Caco-2 (cell line): ENCODE results near the gene CLIC5. TPM values are rescaled to one million over a fixed set of nuclear protein-coding genes. Genes with fewer than 3 reads are reported as not detected.
A peak's percentile ranks its signal among the peaks of the same experiment; 100 is the strongest.

Source experiments
- BruUV-seq: library from RNA; stranded (reverse); fragments of 400-500 nt; replicated peaks from 2 replicates; lab custom pipeline; 2021; lab: Mats Ljungman, UMichigan
- CTCF ChIA-PET: fragments of 300-600 bp; sonication (Branson Sonifier 250); formaldehyde crosslinking; loops from one replicate; lab custom pipeline; 2022; ENCODE audit warnings: antibody characterized with exemption; lab: Charles Lee
- POLR2A ChIA-PET: fragments of 300-600 bp; sonication (Branson Sonifier 250); formaldehyde crosslinking; loops from one replicate; lab custom pipeline; 2022; ENCODE audit warnings: antibody characterized with exemption; lab: Charles Lee
- DNase-seq, 2 experiments: peaks; one replicate each; pipeline versions ENCODE4 v3.0.0 to v3.0.0-alpha.2; 2020 to 2022
- H3K27me3 ChIP-seq: replicated peaks from 2 replicates; pipeline ENCODE4 v1.6.0; 2011; ENCODE audit warnings: low read length; ENCODE audit not compliant: control insufficient read depth, insufficient read depth
- H3K36me3 ChIP-seq: 2 replicates; pipeline ENCODE4 v1.5.1; 2011; ENCODE audit warnings: low read length; ENCODE audit not compliant: control insufficient read depth, insufficient read depth
- H3K4me1 ChIP-seq: fragments of 250-450 bp; sonication (Bioruptor Pico); 2 replicates; pipeline ENCODE4 v1.5.1; 2020; ENCODE audit warnings: mild to moderate bottlenecking
- H3K4me3 ChIP-seq: 2 replicates; pipeline ENCODE4 v1.5.1; 2011; ENCODE audit warnings: low read depth, mild to moderate bottlenecking, control low read depth, low read length
- H3K9me3 ChIP-seq: fragments of 250-450 bp; sonication (Bioruptor Pico); 2 replicates; pipeline ENCODE4 v1.5.1; 2020; ENCODE audit warnings: mild to moderate bottlenecking, moderate library complexity
- H3K27ac Mint-ChIP-seq: one replicate; pipeline ENCODE4 v1.8.0; 2022; ENCODE audit warnings: mixed read lengths; ENCODE audit not compliant: unreplicated experiment
- H3K27me3 Mint-ChIP-seq: one replicate; pipeline ENCODE4 v1.8.0; 2022; ENCODE audit warnings: mixed read lengths; ENCODE audit not compliant: insufficient read depth, unreplicated experiment
- H3K36me3 Mint-ChIP-seq: one replicate; pipeline ENCODE4 v1.8.0; 2022; ENCODE audit warnings: mild to moderate bottlenecking, mixed read lengths; ENCODE audit not compliant: insufficient read depth, unreplicated experiment
- H3K4me1 Mint-ChIP-seq: one replicate; pipeline ENCODE4 v1.8.0; 2022; ENCODE audit warnings: low read depth, mixed read lengths; ENCODE audit not compliant: unreplicated experiment
- H3K4me3 Mint-ChIP-seq: one replicate; pipeline ENCODE4 v1.8.0; 2022; ENCODE audit warnings: mild to moderate bottlenecking, moderate library complexity, mixed read lengths; ENCODE audit not compliant: unreplicated experiment
- H3K9me3 Mint-ChIP-seq: one replicate; pipeline ENCODE4 v1.8.0; 2022; ENCODE audit warnings: mixed read lengths; ENCODE audit not compliant: unreplicated experiment
- CTCF ChIP-seq, 2 experiments: fragments of 200-600 bp in 1 of 2; IDR thresholded peaks; 1 replicate in 1 of 2; 2 replicates in 1 of 2; pipeline versions ENCODE4 v1.5.1 to v1.8.0; 2011 to 2022; ENCODE audit warnings: antibody characterized with exemption in 1 of 2, control low read depth in 1 of 2, inconsistent platforms in 1 of 2, low read depth in 1 of 2, low read length in 1 of 2, mild to moderate bottlenecking in 1 of 2, moderate library complexity in 1 of 2; ENCODE audit not compliant: insufficient read depth in 1 of 2, severe bottlenecking in 1 of 2, unreplicated experiment in 1 of 2
- intact Hi-C: fragments of 100-400 bp; cut with micrococcal nuclease; formaldehyde crosslinking; loops from one replicate; pipeline ENCODE4 v1.10.0; 2022; ENCODE audit not compliant: unreplicated experiment
- total RNA-seq: library from RNA; stranded (reverse); gene quantifications from 2 replicates; pipeline ENCODE4 v1.2.3, GENCODE V29; 2022

CLIC5 gene
- total RNA-seq, 1 experiment from 2014 or later, result 15.1 TPM

DNA sequence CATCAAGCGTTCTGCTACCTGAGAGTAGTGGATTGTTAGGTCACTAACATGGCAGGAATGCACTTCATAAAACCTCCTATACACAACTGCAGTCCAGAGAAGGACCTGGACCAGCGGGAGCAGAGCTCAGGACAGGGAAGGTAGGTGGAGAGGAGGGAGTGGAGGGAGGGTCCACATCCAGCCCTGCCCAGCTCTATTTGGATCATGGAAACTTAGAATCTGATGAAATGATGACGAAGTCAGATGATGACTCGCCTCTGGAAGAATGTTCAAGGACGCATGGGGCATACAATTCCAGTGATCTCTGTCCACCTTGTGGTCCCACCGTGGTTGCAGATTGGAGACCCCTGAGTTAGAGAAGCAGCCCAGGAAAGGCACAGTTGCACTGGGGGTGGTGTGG lies 68.8 kb downstream of the CLIC5 start:
- Mint-ChIP-seq H3K36me3 (peaks cover 21% of the 10 kb centered on the region), H3K9me3 (no peaks in the 10 kb centered on the region), H3K27me3 (no peaks in the 10 kb centered on the region), H3K27ac (peak overlapping the region; percentile 70), H3K4me3 (no peak overlapping the region), H3K4me1 (peaks cover 15% of the 10 kb centered on the region)
- ChIA-PET CTCF (no interaction called here), POLR2A (interaction anchor here (0.7 kb wide), 1 partner anchor 65 kb away, joined by 3 read pairs; no protein-coding TSS in a partner anchor)
- Histone ChIP-seq H3K27me3 (no peaks in the 10 kb centered on the region), H3K36me3 (no peaks in the 10 kb centered on the region), H3K4me1 (peaks cover 17% of the 10 kb centered on the region), H3K4me3 (no peak overlapping the region), H3K9me3 (no peaks in the 10 kb centered on the region)
- intact Hi-C loops, result loop anchor here (2.0 kb wide), 1 partner anchor 16 kb away; no protein-coding TSS in a partner anchor
- no TSS peak for BruUV-seq
- TF ChIP-seq CTCF (IDR thresholded peaks at IDR 0.05; ENCODE audit: insufficient read depth in 1 of 2, low read depth in 1 of 2, low read length in 1 of 2, severe bottlenecking in 1 of 2, unreplicated experiment in 1 of 2), result no peak
- DNase-seq, result no peak

GRCh38 chr6:45946352-45946751 lies 69.3 kb downstream of the CLIC5 start:
- Mint-ChIP-seq H3K4me3 (no peak overlapping the region), H3K4me1 (peaks cover 10% of the 10 kb centered on the region), H3K36me3 (peaks cover 21% of the 10 kb centered on the region), H3K27ac (no peak overlapping the region), H3K9me3 (no peaks in the 10 kb centered on the region), H3K27me3 (no peaks in the 10 kb centered on the region)
- ChIA-PET CTCF (no interaction called here), POLR2A (interaction anchor here (0.7 kb wide), 1 partner anchor 65 kb away, joined by 3 read pairs; no protein-coding TSS in a partner anchor)
- H3K4me1 ChIP-seq, result peaks cover 13% of the 10 kb centered on the region
- BruUV-seq, result no TSS peak
- DNase-seq, result peak; percentile 22 to 38
- no peak for TF ChIP-seq CTCF (IDR thresholded peaks at IDR 0.05; ENCODE audit: insufficient read depth in 1 of 2, low read depth in 1 of 2, low read length in 1 of 2, severe bottlenecking in 1 of 2, unreplicated experiment in 1 of 2)
- H3K9me3 ChIP-seq, result no peaks in the 10 kb centered on the region
- no peaks in the 10 kb centered on the region for H3K27me3 ChIP-seq
- intact Hi-C loops, result loop anchor here (2.0 kb wide), 1 partner anchor 16 kb away; no protein-coding TSS in a partner anchor
- no peak overlapping the region for H3K4me3 ChIP-seq
- no peaks in the 10 kb centered on the region for H3K36me3 ChIP-seq

DNA sequence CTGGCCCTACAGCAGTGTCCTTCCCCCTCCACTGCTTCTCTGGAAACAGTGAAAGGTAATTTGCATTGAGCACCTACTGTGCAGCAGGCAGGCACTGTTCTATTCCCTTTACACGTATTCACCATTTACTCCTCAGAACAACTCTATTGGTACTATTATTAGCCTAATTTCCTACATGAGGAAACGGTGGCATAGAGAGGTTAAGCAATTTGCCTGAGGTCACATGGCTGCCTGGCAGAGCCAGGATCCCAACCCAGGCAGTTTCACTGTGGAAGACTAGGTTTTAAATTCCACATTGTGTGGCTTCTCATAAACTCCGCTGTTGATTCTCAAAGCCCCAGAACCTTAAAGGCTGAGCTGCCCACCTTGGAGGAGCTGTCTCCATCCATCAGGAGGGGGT lies 72.7 kb downstream of the CLIC5 start:
- no TSS peak for BruUV-seq
- Histone ChIP-seq H3K36me3 (no peaks in the 10 kb centered on the region), H3K27me3 (no peaks in the 10 kb centered on the region), H3K9me3 (no peaks in the 10 kb centered on the region), H3K4me1 (no peaks in the 10 kb centered on the region), H3K4me3 (no peak overlapping the region)
- peaks cover 5% of the 10 kb centered on the region for H3K36me3 Mint-ChIP-seq
- intact Hi-C loops, result no loop called here
- no peak for DNase-seq
- POLR2A ChIA-PET, result no interaction called here
- H3K9me3 Mint-ChIP-seq, result no peaks in the 10 kb centered on the region
- no peaks in the 10 kb centered on the region for H3K4me1 Mint-ChIP-seq
- H3K27me3 Mint-ChIP-seq, result no peaks in the 10 kb centered on the region
- H3K4me3 Mint-ChIP-seq, result no peak overlapping the region
- H3K27ac Mint-ChIP-seq, result no peak overlapping the region
- TF ChIP-seq CTCF (IDR thresholded peaks at IDR 0.05; ENCODE audit: insufficient read depth in 1 of 2, low read depth in 1 of 2, low read length in 1 of 2, severe bottlenecking in 1 of 2, unreplicated experiment in 1 of 2), result no peak
- CTCF ChIA-PET, result no interaction called here
